GM23338 (cell line): Measurements from ENCODE around the gene SMOC2. TPM values are rescaled to one million over a fixed set of nuclear protein-coding genes. Genes with fewer than 3 reads are reported as not detected.

Experiments used
- ATAC-seq: fragments of 200-7000 bp; cut with Tn5 transposase; 3 replicates; pipeline ENCODE4 v1.9.1; 2020
- DNase-seq: peaks from one replicate; pipeline ENCODE4 v3.0.0-alpha.2; 2015; ENCODE audit warnings: low spot score
- H2AFZ ChIP-seq: fragments of 200-600 bp; sonication (generic); 2 replicates; pipeline ENCODE4 v1.8.0; 2016; ENCODE audit warnings: antibody characterized with exemption, mild to moderate bottlenecking, moderate library complexity
- H3F3A ChIP-seq: fragments of 200-600 bp; sonication (generic); replicated peaks from 2 replicates; pipeline ENCODE4 v1.8.0; 2017; ENCODE audit warnings: antibody characterized with exemption, mixed run types, low read depth
- H3K27ac ChIP-seq: fragments of 200-600 bp; sonication (generic); 2 replicates; pipeline ENCODE4 v1.6.1; 2016; ENCODE audit warnings: low read depth
- H3K27me3 ChIP-seq: fragments of 200-600 bp; sonication (generic); 2 replicates; pipeline ENCODE4 v1.8.0; 2016; ENCODE audit warnings: mild to moderate bottlenecking, mixed run types, moderate library complexity; ENCODE audit not compliant: insufficient read depth
- H3K36me3 ChIP-seq: fragments of 200-600 bp; sonication (generic); 2 replicates; pipeline ENCODE4 v1.8.0; 2016; ENCODE audit warnings: mild to moderate bottlenecking; ENCODE audit not compliant: insufficient read depth
- H3K4me1 ChIP-seq: fragments of 200-600 bp; sonication (generic); 2 replicates; pipeline ENCODE4 v1.8.0; 2016; ENCODE audit warnings: mild to moderate bottlenecking, moderate library complexity; ENCODE audit not compliant: insufficient read depth
- H3K4me2 ChIP-seq: fragments of 200-600 bp; sonication (generic); 2 replicates; pipeline ENCODE4 v1.7.1; 2017; ENCODE audit warnings: mixed run types
- H3K4me3 ChIP-seq: fragments of 200-600 bp; sonication (generic); 2 replicates; pipeline ENCODE4 v1.6.1; 2016; ENCODE audit warnings: mixed run types
- H3K79me2 ChIP-seq: fragments of 200-600 bp; sonication (generic); replicated peaks from 2 replicates; pipeline ENCODE4 v1.8.0; 2017; ENCODE audit warnings: mild to moderate bottlenecking; ENCODE audit not compliant: insufficient read depth
- H3K9me2 ChIP-seq: fragments of 200-600 bp; sonication (generic); 2 replicates; pipeline ENCODE4 v1.8.0; 2017; ENCODE audit not compliant: insufficient read depth
- H4K20me1 ChIP-seq: fragments of 200-600 bp; sonication (generic); replicated peaks from 2 replicates; pipeline ENCODE4 v1.8.0; 2017; ENCODE audit warnings: mild to moderate bottlenecking; ENCODE audit not compliant: insufficient read depth
- H3K27ac Mint-ChIP-seq: 2 replicates; pipeline ENCODE4 v1.8.0; 2020; ENCODE audit warnings: inconsistent platforms, mild to moderate bottlenecking, moderate library complexity, mixed read lengths
- H3K27me3 Mint-ChIP-seq: 3 replicates; pipeline ENCODE4 v1.8.0; 2022; ENCODE audit warnings: low read depth, mild to moderate bottlenecking, moderate library complexity, mixed read lengths, inconsistent platforms; ENCODE audit not compliant: insufficient read depth, poor library complexity
- H3K36me3 Mint-ChIP-seq: 3 replicates; pipeline ENCODE4 v1.8.0; 2021; ENCODE audit warnings: low read depth, mild to moderate bottlenecking, inconsistent platforms, moderate library complexity, mixed read lengths
- H3K4me1 Mint-ChIP-seq: 3 replicates; pipeline ENCODE4 v1.8.0; 2020; ENCODE audit warnings: mild to moderate bottlenecking, inconsistent platforms, mixed read lengths
- H3K4me3 Mint-ChIP-seq: 3 replicates; pipeline ENCODE4 v1.8.0; 2021; ENCODE audit warnings: moderate library complexity, mild to moderate bottlenecking, inconsistent platforms, mixed read lengths
- H3K9me3 Mint-ChIP-seq: 3 replicates; pipeline ENCODE4 v1.8.0; 2020; ENCODE audit warnings: moderate library complexity, mild to moderate bottlenecking, inconsistent platforms, mixed read lengths
- CREB1 ChIP-seq: fragments of 250-450 bp; sonication (Bioruptor Pico); IDR thresholded peaks from 2 replicates; pipeline ENCODE4 v1.5.0; 2020; ENCODE audit warnings: low read depth, mild to moderate bottlenecking, moderate library complexity
- EZH2 ChIP-seq: fragments of 200-600 bp; sonication (generic); IDR thresholded peaks from one replicate; pipeline ENCODE4 v1.8.0; 2017; ENCODE audit warnings: antibody characterized with exemption, mild to moderate bottlenecking, low read depth; ENCODE audit not compliant: unreplicated experiment
- EZH2phosphoT487 ChIP-seq: fragments of 200-600 bp; sonication (generic); IDR thresholded peaks from one replicate; pipeline ENCODE4 v1.8.1; 2018; ENCODE audit warnings: antibody characterized with exemption; ENCODE audit not compliant: unreplicated experiment
- JUNB ChIP-seq: IDR thresholded peaks from one replicate; pipeline ENCODE4 v1.6.1; 2016; ENCODE audit warnings: antibody characterized with exemption; ENCODE audit not compliant: unreplicated experiment
- NANOG ChIP-seq: IDR thresholded peaks from 2 replicates; pipeline ENCODE4 v1.6.1; 2016; ENCODE audit warnings: antibody characterized with exemption, borderline replicate concordance
- POLR2AphosphoS5 ChIP-seq: IDR thresholded peaks from 2 replicates; pipeline ENCODE4 v1.6.1; 2016; ENCODE audit warnings: antibody characterized with exemption, low read depth
- STAT1 ChIP-seq: IDR thresholded peaks from one replicate; pipeline ENCODE4 v1.6.1; 2016; ENCODE audit warnings: antibody characterized with exemption; ENCODE audit not compliant: unreplicated experiment
- ZNF114 ChIP-seq: fragments of 250-450 bp; sonication (Bioruptor Pico); IDR thresholded peaks from 2 replicates; pipeline ENCODE4 v1.5.0; 2020; ENCODE audit warnings: mild to moderate bottlenecking, moderate library complexity
- ZNF331 ChIP-seq: fragments of 250-450 bp; sonication (Bioruptor Pico); IDR thresholded peaks from 2 replicates; pipeline ENCODE4 v1.5.0; 2020; ENCODE audit warnings: low read depth, mild to moderate bottlenecking, moderate library complexity
- polyA plus RNA-seq: library from polyadenylated mRNA; unstranded; fragments of >200 nt; fragmentation: Nextera tagmentation; extraction: Ambion mirVana; gene quantifications from 2 replicates; pipeline ENCODE4 v1.2.1, GENCODE V29; 2016
- total RNA-seq: library from RNA; depleted of rRNA; stranded (reverse); fragments of >200 nt; shearing (Covaris generic); gene quantifications from 2 replicates; pipeline ENCODE4 v1.2.3, GENCODE V29; 2014
- TF ChIP-seq, protein P1 (sequence below), 2 experiments: fragments of 200-600 bp in 1 of 2; sonication (generic) in 1 of 2; conservative IDR thresholded peaks; 2 replicates each; pipeline versions ENCODE4 v1.5.1 to v1.6.1; 2016 to 2017; ENCODE audit warnings: antibody characterized with exemption in 2 of 2, low read depth in 2 of 2, mild to moderate bottlenecking in 2 of 2, moderate library complexity in 1 of 2
- TF ChIP-seq, protein P2 (sequence below): IDR thresholded peaks from one replicate; pipeline ENCODE4 v1.6.1; 2018; ENCODE audit warnings: antibody characterized with exemption; ENCODE audit not compliant: unreplicated experiment
- TF ChIP-seq, protein P3 (sequence below): IDR thresholded peaks from 2 replicates; pipeline ENCODE4 v1.6.1; 2016; ENCODE audit warnings: antibody characterized with exemption

SMOC2 gene
- total and polyA plus RNA-seq, 2 experiments from 2014 or later: 4.3 to 6.5 TPM

GRCh38 chr6:168525114-168525513, 84.1 kb downstream of the SMOC2 start:
- Mint-ChIP-seq H3K4me3 (no peak overlapping the region), H3K36me3 (no peaks in the 10 kb centered on the region), H3K9me3 (no peaks in the 10 kb centered on the region), H3K4me1 (peaks cover 5% of the 10 kb centered on the region; the same call in 2 of the 3 replicates), H3K27ac (no peak overlapping the region), H3K27me3 (peaks cover 4% of the 10 kb centered on the region)
- no peaks in the 10 kb centered on the region for H3K36me3 ChIP-seq
- no peaks in the 10 kb centered on the region for H3K9me2 ChIP-seq
- no peak overlapping the region for H3K4me3 ChIP-seq
- TF ChIP-seq, protein P1, sequence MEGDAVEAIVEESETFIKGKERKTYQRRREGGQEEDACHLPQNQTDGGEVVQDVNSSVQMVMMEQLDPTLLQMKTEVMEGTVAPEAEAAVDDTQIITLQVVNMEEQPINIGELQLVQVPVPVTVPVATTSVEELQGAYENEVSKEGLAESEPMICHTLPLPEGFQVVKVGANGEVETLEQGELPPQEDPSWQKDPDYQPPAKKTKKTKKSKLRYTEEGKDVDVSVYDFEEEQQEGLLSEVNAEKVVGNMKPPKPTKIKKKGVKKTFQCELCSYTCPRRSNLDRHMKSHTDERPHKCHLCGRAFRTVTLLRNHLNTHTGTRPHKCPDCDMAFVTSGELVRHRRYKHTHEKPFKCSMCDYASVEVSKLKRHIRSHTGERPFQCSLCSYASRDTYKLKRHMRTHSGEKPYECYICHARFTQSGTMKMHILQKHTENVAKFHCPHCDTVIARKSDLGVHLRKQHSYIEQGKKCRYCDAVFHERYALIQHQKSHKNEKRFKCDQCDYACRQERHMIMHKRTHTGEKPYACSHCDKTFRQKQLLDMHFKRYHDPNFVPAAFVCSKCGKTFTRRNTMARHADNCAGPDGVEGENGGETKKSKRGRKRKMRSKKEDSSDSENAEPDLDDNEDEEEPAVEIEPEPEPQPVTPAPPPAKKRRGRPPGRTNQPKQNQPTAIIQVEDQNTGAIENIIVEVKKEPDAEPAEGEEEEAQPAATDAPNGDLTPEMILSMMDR (conservative IDR thresholded peaks at IDR 0.05; ENCODE audit: low read depth in 2 of 2): no peak
- TF ChIP-seq ZNF331 (CRISPR knock-in tag): no peak
- peak overlapping the region; percentile 21 for H2AFZ ChIP-seq
- no peaks in the 10 kb centered on the region for H3K27me3 ChIP-seq
- no peaks in the 10 kb centered on the region for H3F3A ChIP-seq
- no peaks in the 10 kb centered on the region for H3K4me1 ChIP-seq
- DNase-seq: no peak
- H4K20me1 ChIP-seq: no peaks in the 10 kb centered on the region
- no peaks in the 10 kb centered on the region for H3K79me2 ChIP-seq
- H3K4me2 ChIP-seq: no peak overlapping the region
- ATAC-seq: no peak
- no peak overlapping the region for H3K27ac ChIP-seq

DNA sequence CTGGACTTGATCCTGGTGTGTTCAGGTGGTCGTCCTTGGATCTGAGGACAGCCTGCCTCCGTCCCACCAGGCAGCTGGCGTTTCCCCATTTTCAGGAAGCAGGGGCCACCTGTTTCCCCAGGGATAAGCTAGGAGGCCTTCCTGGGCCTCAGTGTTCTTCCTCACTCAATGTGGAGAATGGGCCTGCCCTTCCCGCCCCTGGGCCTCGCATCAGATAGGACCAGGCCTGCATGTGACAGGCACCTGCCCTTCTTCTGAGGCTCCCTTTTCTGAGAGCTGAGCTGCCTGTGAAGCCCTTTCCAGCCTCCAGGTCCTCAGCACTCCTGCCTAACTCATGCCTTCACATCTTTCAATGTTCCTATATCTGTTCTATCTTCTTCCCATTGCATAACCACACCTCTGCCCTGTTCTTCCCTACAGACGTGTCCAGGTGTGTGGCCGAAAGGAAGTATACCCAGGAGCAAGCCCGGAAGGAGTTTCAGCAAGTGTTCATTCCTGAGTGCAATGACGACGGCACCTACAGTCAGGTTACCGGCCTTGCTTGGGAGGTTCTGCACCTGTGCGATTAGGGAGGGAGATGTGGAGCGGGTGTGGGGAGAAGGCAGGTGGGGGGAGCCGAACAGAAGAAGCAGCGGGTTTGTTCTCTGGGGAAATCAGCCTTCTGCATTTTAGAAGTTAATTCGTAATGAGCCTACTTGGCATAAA, 85.1 kb downstream of the SMOC2 start:
- H3K79me2 ChIP-seq: no peaks in the 10 kb centered on the region
- H3K4me2 ChIP-seq: no peak overlapping the region
- no peaks in the 10 kb centered on the region for H3K36me3 Mint-ChIP-seq
- H3K27me3 Mint-ChIP-seq: peaks cover 4% of the 10 kb centered on the region
- ATAC-seq (no peak), DNase-seq (no peak)
- no peak overlapping the region for H3K4me3 ChIP-seq
- no peaks in the 10 kb centered on the region for H3K9me3 Mint-ChIP-seq
- H3K36me3 ChIP-seq: no peaks in the 10 kb centered on the region
- H4K20me1 ChIP-seq: no peaks in the 10 kb centered on the region
- no peak overlapping the region for H3K4me3 Mint-ChIP-seq
- H2AFZ ChIP-seq: no peak overlapping the region
- no peak overlapping the region for H3K27ac ChIP-seq
- no peaks in the 10 kb centered on the region for H3K27me3 ChIP-seq
- no peaks in the 10 kb centered on the region for H3K4me1 ChIP-seq
- no peaks in the 10 kb centered on the region for H3K9me2 ChIP-seq
- no peaks in the 10 kb centered on the region for H3F3A ChIP-seq
- no peak overlapping the region for H3K27ac Mint-ChIP-seq
- H3K4me1 Mint-ChIP-seq: peaks cover 9% of the 10 kb centered on the region; the same call in 2 of the 3 replicates
- TF ChIP-seq CREB1 (CRISPR knock-in tag) (no peak), STAT1 (no peak), EZH2phosphoT487 (no peak), POLR2AphosphoS5 (no peak), ZNF114 (no peak), JUNB (no peak), NANOG (no peak), EZH2 (no peak), ZNF331 (CRISPR knock-in tag) (no peak)
- TF ChIP-seq, protein P2, sequence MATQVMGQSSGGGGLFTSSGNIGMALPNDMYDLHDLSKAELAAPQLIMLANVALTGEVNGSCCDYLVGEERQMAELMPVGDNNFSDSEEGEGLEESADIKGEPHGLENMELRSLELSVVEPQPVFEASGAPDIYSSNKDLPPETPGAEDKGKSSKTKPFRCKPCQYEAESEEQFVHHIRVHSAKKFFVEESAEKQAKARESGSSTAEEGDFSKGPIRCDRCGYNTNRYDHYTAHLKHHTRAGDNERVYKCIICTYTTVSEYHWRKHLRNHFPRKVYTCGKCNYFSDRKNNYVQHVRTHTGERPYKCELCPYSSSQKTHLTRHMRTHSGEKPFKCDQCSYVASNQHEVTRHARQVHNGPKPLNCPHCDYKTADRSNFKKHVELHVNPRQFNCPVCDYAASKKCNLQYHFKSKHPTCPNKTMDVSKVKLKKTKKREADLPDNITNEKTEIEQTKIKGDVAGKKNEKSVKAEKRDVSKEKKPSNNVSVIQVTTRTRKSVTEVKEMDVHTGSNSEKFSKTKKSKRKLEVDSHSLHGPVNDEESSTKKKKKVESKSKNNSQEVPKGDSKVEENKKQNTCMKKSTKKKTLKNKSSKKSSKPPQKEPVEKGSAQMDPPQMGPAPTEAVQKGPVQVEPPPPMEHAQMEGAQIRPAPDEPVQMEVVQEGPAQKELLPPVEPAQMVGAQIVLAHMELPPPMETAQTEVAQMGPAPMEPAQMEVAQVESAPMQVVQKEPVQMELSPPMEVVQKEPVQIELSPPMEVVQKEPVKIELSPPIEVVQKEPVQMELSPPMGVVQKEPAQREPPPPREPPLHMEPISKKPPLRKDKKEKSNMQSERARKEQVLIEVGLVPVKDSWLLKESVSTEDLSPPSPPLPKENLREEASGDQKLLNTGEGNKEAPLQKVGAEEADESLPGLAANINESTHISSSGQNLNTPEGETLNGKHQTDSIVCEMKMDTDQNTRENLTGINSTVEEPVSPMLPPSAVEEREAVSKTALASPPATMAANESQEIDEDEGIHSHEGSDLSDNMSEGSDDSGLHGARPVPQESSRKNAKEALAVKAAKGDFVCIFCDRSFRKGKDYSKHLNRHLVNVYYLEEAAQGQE: no peak
- TF ChIP-seq, protein P1 (conservative IDR thresholded peaks at IDR 0.05; ENCODE audit: low read depth in 2 of 2): no peak
- TF ChIP-seq, protein P3, sequence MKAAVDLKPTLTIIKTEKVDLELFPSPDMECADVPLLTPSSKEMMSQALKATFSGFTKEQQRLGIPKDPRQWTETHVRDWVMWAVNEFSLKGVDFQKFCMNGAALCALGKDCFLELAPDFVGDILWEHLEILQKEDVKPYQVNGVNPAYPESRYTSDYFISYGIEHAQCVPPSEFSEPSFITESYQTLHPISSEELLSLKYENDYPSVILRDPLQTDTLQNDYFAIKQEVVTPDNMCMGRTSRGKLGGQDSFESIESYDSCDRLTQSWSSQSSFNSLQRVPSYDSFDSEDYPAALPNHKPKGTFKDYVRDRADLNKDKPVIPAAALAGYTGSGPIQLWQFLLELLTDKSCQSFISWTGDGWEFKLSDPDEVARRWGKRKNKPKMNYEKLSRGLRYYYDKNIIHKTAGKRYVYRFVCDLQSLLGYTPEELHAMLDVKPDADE: no peak
